GM18909 (cell line): ENCODE results near the gene CPLANE2.

Experiments used
- ATAC-seq: cut with Tn5 transposase; IDR thresholded peaks from one replicate; pipeline ENCODE4 v1.9.1; 2021; ENCODE audit warnings: mild to moderate bottlenecking; ENCODE audit not compliant: unreplicated experiment, poor library complexity

The CPLANE2 gene

GRCh38 chr1:16195518-16195905 lies 41.5 kb downstream of the CPLANE2 start:
- ATAC-seq: no peak

DNA sequence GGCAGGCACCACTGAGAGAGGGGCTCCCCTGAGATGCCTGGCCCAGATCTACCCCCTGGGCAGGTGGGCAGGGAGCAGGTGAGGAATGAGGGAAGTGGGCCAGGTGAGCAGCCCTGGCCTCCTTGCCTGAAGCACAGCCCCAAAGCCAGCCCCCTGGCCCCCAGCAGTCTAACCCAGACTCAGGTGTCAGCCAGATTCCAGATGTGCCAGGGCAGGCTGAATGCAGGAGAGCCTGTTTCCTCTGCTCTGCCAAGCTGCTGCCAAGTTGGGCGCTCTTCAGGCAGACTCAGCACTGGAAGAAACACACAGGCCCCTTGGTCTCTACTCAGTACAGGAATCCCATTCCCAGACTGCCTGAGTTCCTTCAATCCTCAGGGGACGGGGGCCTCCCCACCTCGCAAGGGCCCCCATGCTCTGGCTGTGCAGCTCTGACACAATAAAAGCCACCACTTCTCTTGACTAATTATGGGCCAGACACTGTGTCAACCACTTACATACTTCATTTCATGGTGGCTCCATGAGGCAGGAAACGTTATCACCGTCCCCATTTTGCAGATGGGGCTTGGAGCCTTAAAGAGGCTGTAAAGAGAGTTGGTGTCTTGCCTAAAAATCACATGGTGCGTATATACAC lies 45.0 kb downstream of the CPLANE2 start:
- no peak for ATAC-seq

DNA sequence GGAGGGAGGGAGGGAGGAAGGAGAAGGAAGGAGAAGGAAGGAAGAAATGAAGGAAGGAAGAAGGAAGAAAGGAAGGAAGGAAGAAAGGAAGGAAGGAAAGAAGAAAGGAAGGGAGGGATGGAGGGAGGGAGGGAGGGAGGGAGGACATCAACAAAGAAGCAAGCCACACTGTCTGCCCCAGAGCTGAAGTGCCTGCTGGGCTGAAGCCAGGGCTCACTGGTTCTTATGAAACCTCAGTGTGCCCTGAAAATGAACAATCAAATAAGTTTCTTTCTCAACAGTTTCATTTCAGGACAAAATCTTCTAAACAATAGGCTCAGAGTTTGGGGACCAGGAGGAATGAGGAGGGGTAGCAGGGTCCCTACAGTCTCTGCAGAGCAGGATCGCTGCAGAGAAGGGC lies 45.7 kb downstream of the CPLANE2 start:
- no peak for ATAC-seq

GRCh38 chr1:16189921-16190621 lies 46.9 kb downstream of the CPLANE2 start:
- ATAC-seq: no peak

- ATAC-seq: no peak
Observed at GRCh38 chr1:16189003-16189402, 48.0 kb downstream of the CPLANE2 start.

DNA sequence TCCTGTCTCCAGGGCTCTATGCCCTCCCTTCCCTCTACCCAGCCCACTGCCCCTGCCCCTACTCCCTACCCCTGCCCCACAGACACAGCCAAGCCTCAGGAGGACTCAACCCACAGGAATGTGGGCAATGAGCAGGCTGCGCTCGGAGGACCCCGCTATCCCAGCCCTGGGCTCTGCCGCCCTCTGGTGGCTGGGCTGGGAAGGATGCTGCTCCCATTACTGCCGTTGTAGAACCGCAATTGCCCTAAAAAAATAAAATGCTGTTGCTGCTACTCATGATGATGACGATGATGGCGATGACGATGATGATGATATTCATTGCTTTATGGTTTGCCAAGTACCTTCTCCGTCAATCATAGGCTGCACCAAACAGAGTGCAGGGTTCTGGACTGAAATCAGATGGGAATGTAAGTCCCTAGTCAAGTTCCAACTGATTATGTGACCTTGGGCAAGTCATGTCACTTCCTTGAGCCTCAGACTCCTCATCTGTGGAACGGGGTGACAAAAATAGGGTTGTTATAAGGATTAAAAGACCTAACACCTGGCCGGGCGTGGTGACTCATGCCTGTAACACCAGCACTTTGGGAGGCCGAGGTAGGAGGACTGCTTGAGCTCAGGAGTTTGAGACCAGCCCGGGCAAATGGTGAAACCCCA lies 49.1 kb downstream of the CPLANE2 start:
- no peak for ATAC-seq

GRCh38 chr1:16186655-16187235 lies 50.2 kb downstream of the CPLANE2 start:
- no peak for ATAC-seq

DNA sequence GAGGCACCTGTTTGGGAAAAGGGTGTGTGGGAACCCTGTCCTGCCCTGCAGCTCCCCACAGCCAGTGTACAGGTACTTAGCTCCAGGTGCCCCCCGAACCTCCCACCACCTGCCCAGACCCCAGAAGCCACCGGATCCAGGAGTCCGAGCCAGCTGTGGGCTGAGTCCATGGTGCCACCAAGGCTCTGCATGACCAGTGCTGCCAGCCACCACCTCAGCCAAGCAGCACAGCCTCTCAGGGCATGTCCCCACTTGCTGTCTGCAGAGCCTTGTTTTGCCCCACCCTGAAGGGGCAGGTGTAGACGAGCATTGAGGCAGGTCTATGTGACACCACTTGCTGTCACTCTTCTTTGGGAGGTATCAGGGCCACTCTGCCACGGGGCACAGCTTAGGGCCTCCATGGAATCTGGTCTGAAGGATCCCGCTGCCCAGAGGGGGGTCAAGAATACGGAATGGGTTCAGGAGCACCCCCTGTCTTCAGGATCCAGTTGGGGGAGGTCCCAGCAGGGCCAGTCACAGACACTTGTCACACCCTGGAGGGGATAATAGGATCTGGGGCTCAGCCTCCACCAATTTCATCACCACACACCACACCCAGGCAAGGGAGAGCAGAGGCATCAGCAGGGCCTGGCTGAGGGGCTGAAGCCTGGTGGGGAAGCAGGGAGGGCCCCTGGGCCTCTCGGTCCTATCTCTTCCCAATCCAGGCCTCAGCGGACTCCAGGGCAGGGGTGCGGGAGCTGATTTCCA lies 52.3 kb downstream of the CPLANE2 start:
- ATAC-seq: no peak

- no peak for ATAC-seq
Observed at GRCh38 chr1:16183765-16184556, 53.0 kb downstream of the CPLANE2 start.

DNA sequence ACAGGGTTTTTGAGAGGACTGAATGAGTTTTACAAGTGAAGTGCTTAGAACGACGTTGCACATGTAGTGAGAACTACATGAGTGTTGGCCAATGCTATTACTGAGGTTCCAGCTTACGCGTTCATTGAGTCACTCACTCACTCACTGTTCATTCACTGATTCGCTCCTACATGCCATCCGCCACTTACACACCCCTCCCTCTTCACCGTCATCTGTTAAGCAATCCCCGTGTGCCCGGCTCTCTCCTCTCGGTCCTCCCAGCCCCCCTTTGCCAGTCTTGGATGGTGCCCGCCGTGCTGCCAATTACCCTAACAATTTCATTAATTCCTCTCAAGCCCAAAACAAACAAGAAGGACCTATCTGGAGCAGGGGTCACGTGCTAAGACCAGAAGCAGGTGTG lies 53.8 kb downstream of the CPLANE2 start:
- ATAC-seq: no peak

- no peak for ATAC-seq
Observed at GRCh38 chr1:16181887-16182719, 54.9 kb downstream of the CPLANE2 start.
